GM13976 (cell line): ENCODE results near the gene CTIF.

Experiments
- DNase-seq: peaks from one replicate; pipeline ENCODE4 v3.0.0; 2012; ENCODE audit warnings: low spot score
- CTCF ChIP-seq: IDR thresholded peaks from 2 replicates; pipeline ENCODE4 v1.5.1; 2012; ENCODE audit warnings: borderline replicate concordance, mild to moderate bottlenecking; ENCODE audit not compliant: insufficient read depth; ENCODE audit errors: extremely low read depth, missing control alignments, control extremely low read depth
- in situ Hi-C: fragments of 300-500 bp; cut with MboI; formaldehyde crosslinking; loops from one replicate; pipeline ENCODE4 v1.12.0; 2022; ENCODE audit warnings: low sequenced_read_pairs, mixed read lengths, inconsistent platforms; ENCODE audit not compliant: unreplicated experiment

The CTIF gene

GRCh38 chr18:48663931-48664847 lies 125.4 kb downstream of the CTIF start:
- TF ChIP-seq CTCF: peak; percentile 90
- peak; percentile 87 for DNase-seq
- in situ Hi-C loops: loop anchor here (5.0 kb wide), 1 partner anchor 187 kb away; no protein-coding TSS in a partner anchor

- TF ChIP-seq CTCF: no peak
- in situ Hi-C loops: no loop called here
- DNase-seq: no peak
Measured at GRCh38 chr18:48665654-48666053, 126.8 kb downstream of the CTIF start.

GRCh38 chr18:48666613-48667012 lies 127.8 kb downstream of the CTIF start:
- TF ChIP-seq CTCF: no peak
- no peak for DNase-seq
- in situ Hi-C loops: no loop called here

GRCh38 chr18:48667276-48668254 lies 128.7 kb downstream of the CTIF start:
- in situ Hi-C loops: no loop called here
- DNase-seq: no peak
- TF ChIP-seq CTCF: no peak

GRCh38 chr18:48668466-48669179 lies 129.8 kb downstream of the CTIF start:
- in situ Hi-C loops: no loop called here

More at GRCh38 chr18:48668466-48669179, 129.8 kb downstream of the CTIF start:
- no peak for DNase-seq
- no peak for TF ChIP-seq CTCF
